Measurements from ENCODE around the gene F3.

- no peak for TF ChIP-seq CTCF (IDR thresholded peaks at IDR 0.05)
- no peak for TF ChIP-seq EZH2 (IDR thresholded peaks at IDR 0.05)
Measured at GRCh38 chr1:94528826-94529225, 12.7 kb downstream of the F3 start.

Data from neural progenitor cell (in vitro differentiated cells).